WTC11 (cell line): ENCODE measurements around the gene OGDH. TPM values are rescaled to one million over a fixed set of nuclear protein-coding genes. Genes with fewer than 3 reads are reported as not detected.

Experiments
- ATAC-seq: fragments of 200-7000 bp; cut with Tn5 transposase; 2 replicates; pipeline ENCODE4 v1.10.0; 2021; ENCODE audit warnings: mild to moderate bottlenecking, moderate library complexity
- CTCF ChIA-PET: fragments of 300-600 bp; sonication (Branson Sonifier 250); formaldehyde crosslinking; loops from one replicate; lab custom pipeline; 2021; ENCODE audit warnings: antibody characterized with exemption; lab: Charles Lee
- POLR2A ChIA-PET: fragments of 350-600 bp; sonication (Branson Sonifier 250); formaldehyde crosslinking; loops from one replicate; lab custom pipeline; 2021; ENCODE audit warnings: antibody characterized with exemption; lab: Charles Lee
- DNase-seq: peaks from one replicate; pipeline ENCODE4 v3.0.0; 2021; ENCODE audit warnings: low spot score
- H3K27ac Mint-ChIP-seq: 2 replicates; pipeline ENCODE4 v1.8.0; 2021; ENCODE audit warnings: mixed read lengths
- H3K27me3 Mint-ChIP-seq: 2 replicates; pipeline ENCODE4 v1.8.0; 2021; ENCODE audit warnings: low read depth, mild to moderate bottlenecking, moderate library complexity, mixed read lengths
- H3K36me3 Mint-ChIP-seq: 2 replicates; pipeline ENCODE4 v1.8.0; 2021; ENCODE audit warnings: mixed read lengths
- H3K4me1 Mint-ChIP-seq: 2 replicates; pipeline ENCODE4 v1.8.0; 2022; ENCODE audit warnings: mixed read lengths
- H3K4me3 Mint-ChIP-seq: 2 replicates; pipeline ENCODE4 v1.8.0; 2021; ENCODE audit warnings: mild to moderate bottlenecking, moderate library complexity, mixed read lengths
- H3K9me3 Mint-ChIP-seq: 2 replicates; pipeline ENCODE4 v1.8.0; 2021; ENCODE audit warnings: mixed read lengths
- AR ChIP-seq: fragments of 250-450 bp; sonication (Bioruptor Pico); IDR thresholded peaks from 2 replicates; pipeline ENCODE4 v1.9.0; 2021; ENCODE audit warnings: mild to moderate bottlenecking
- EMX1 ChIP-seq: fragments of 250-450 bp; sonication (Bioruptor Pico); IDR thresholded peaks from 2 replicates; pipeline ENCODE4 v1.8.0; 2021; ENCODE audit warnings: mild to moderate bottlenecking
- FOXJ3 ChIP-seq: sonication (generic); formaldehyde crosslinking; IDR thresholded peaks from 2 replicates; pipeline ENCODE4 v1.9.0; 2021; ENCODE audit warnings: missing genetic modification reagents, mild to moderate bottlenecking, borderline replicate concordance
- JAZF1 ChIP-seq: fragments of 250-450 bp; sonication (Bioruptor Pico); IDR thresholded peaks from 2 replicates; pipeline ENCODE4 v1.9.0; 2021; ENCODE audit warnings: moderate library complexity, mild to moderate bottlenecking, inconsistent platforms
- NR2C2 ChIP-seq: sonication (generic); formaldehyde crosslinking; IDR thresholded peaks from 2 replicates; pipeline ENCODE4 v1.8.0; 2022; ENCODE audit warnings: mild to moderate bottlenecking, missing genetic modification reagents
- ZNF219 ChIP-seq: sonication (generic); formaldehyde crosslinking; IDR thresholded peaks from 2 replicates; pipeline ENCODE4 v1.8.0; 2023; ENCODE audit warnings: missing genetic modification reagents, mild to moderate bottlenecking, borderline replicate concordance
- ZNF317 ChIP-seq: sonication (generic); formaldehyde crosslinking; IDR thresholded peaks from 2 replicates; pipeline ENCODE4 v1.8.1; 2023; ENCODE audit warnings: low read depth, mild to moderate bottlenecking, moderate library complexity, missing genetic modification reagents, borderline replicate concordance
- ZNF396 ChIP-seq: fragments of 250-450 bp; sonication (Bioruptor Pico); IDR thresholded peaks from 2 replicates; pipeline ENCODE4 v1.8.0; 2021; ENCODE audit warnings: mild to moderate bottlenecking, moderate library complexity, borderline replicate concordance
- ZNF425 ChIP-seq: fragments of 250-450 bp; sonication (Bioruptor Pico); conservative IDR thresholded peaks from 2 replicates; pipeline ENCODE4 v1.9.0; 2021; ENCODE audit warnings: mild to moderate bottlenecking
- total RNA-seq: library from RNA; stranded (reverse); gene quantifications from 3 replicates; pipeline ENCODE4 v1.2.3, GENCODE V29; 2021
- TF ChIP-seq, protein P1 (sequence below): sonication (generic); formaldehyde crosslinking; IDR thresholded peaks from 2 replicates; pipeline ENCODE4 v1.8.1; 2022; ENCODE audit warnings: low read depth, mild to moderate bottlenecking, moderate library complexity, missing genetic modification reagents, borderline replicate concordance
- TF ChIP-seq, protein P2 (sequence below): sonication (generic); formaldehyde crosslinking; IDR thresholded peaks from 2 replicates; pipeline ENCODE4 v1.8.1; 2023; ENCODE audit warnings: mild to moderate bottlenecking, moderate library complexity, missing genetic modification reagents
- TF ChIP-seq, protein P3 (sequence below): sonication (generic); formaldehyde crosslinking; IDR thresholded peaks from 2 replicates; pipeline ENCODE4 v1.8.1; 2023; ENCODE audit warnings: mild to moderate bottlenecking, missing genetic modification reagents, borderline replicate concordance
- TF ChIP-seq, protein P4 (sequence below): sonication (generic); formaldehyde crosslinking; IDR thresholded peaks from 2 replicates; pipeline ENCODE4 v1.8.0; 2022; ENCODE audit warnings: mild to moderate bottlenecking, missing genetic modification reagents

The OGDH gene
- total RNA-seq, 1 experiment from 2014 or later = 79.6 TPM

DNA sequence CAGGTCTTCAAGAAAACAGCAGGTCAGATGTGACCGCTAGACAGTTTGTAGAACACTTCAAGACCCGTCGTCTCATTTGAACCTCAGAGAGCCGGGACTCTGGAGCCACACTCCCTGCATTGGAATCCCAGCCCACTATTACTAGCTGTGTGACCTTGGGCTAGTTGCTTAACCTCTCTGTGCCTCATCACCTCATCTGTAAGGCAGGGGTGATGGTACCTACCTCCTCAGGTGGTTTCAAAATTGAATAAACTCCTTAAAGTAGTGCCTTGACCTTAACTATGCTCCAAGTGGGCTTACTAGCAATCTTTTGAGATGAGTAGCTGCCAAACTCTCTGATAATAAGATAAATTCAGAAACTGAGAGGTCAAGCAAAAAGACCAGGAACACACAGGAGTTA is 43.8 kb downstream of the OGDH start:
- TF ChIP-seq JAZF1 (CRISPR knock-in tag) = no peak
- no peak for TF ChIP-seq ZNF425 (CRISPR knock-in tag)
- TF ChIP-seq NR2C2 (CRISPR knock-in tag) = no peak
- TF ChIP-seq, protein P1, sequence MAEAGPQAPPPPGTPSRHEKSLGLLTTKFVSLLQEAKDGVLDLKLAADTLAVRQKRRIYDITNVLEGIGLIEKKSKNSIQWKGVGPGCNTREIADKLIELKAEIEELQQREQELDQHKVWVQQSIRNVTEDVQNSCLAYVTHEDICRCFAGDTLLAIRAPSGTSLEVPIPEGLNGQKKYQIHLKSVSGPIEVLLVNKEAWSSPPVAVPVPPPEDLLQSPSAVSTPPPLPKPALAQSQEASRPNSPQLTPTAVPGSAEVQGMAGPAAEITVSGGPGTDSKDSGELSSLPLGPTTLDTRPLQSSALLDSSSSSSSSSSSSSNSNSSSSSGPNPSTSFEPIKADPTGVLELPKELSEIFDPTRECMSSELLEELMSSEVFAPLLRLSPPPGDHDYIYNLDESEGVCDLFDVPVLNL (CRISPR knock-in tag) = no peak
- no peak for TF ChIP-seq ZNF219 (CRISPR knock-in tag)
- TF ChIP-seq ZNF317 (CRISPR knock-in tag) = no peak
- no peak for TF ChIP-seq EMX1 (CRISPR knock-in tag)
- no peak for TF ChIP-seq AR (CRISPR knock-in tag)
- TF ChIP-seq, protein P2, sequence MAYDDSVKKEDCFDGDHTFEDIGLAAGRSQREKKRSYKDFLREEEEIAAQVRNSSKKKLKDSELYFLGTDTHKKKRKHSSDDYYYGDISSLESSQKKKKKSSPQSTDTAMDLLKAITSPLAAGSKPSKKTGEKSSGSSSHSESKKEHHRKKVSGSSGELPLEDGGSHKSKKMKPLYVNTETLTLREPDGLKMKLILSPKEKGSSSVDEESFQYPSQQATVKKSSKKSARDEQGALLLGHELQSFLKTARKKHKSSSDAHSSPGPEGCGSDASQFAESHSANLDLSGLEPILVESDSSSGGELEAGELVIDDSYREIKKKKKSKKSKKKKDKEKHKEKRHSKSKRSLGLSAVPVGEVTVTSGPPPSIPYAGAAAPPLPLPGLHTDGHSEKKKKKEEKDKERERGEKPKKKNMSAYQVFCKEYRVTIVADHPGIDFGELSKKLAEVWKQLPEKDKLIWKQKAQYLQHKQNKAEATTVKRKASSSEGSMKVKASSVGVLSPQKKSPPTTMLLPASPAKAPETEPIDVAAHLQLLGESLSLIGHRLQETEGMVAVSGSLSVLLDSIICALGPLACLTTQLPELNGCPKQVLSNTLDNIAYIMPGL (CRISPR knock-in tag) = no peak
- no peak for TF ChIP-seq ZNF396 (CRISPR knock-in tag)
- TF ChIP-seq, protein P3, sequence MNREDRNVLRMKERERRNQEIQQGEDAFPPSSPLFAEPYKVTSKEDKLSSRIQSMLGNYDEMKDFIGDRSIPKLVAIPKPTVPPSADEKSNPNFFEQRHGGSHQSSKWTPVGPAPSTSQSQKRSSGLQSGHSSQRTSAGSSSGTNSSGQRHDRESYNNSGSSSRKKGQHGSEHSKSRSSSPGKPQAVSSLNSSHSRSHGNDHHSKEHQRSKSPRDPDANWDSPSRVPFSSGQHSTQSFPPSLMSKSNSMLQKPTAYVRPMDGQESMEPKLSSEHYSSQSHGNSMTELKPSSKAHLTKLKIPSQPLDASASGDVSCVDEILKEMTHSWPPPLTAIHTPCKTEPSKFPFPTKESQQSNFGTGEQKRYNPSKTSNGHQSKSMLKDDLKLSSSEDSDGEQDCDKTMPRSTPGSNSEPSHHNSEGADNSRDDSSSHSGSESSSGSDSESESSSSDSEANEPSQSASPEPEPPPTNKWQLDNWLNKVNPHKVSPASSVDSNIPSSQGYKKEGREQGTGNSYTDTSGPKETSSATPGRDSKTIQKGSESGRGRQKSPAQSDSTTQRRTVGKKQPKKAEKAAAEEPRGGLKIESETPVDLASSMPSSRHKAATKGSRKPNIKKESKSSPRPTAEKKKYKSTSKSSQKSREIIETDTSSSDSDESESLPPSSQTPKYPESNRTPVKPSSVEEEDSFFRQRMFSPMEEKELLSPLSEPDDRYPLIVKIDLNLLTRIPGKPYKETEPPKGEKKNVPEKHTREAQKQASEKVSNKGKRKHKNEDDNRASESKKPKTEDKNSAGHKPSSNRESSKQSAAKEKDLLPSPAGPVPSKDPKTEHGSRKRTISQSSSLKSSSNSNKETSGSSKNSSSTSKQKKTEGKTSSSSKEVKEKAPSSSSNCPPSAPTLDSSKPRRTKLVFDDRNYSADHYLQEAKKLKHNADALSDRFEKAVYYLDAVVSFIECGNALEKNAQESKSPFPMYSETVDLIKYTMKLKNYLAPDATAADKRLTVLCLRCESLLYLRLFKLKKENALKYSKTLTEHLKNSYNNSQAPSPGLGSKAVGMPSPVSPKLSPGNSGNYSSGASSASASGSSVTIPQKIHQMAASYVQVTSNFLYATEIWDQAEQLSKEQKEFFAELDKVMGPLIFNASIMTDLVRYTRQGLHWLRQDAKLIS (CRISPR knock-in tag) = no peak
- TF ChIP-seq, protein P4, sequence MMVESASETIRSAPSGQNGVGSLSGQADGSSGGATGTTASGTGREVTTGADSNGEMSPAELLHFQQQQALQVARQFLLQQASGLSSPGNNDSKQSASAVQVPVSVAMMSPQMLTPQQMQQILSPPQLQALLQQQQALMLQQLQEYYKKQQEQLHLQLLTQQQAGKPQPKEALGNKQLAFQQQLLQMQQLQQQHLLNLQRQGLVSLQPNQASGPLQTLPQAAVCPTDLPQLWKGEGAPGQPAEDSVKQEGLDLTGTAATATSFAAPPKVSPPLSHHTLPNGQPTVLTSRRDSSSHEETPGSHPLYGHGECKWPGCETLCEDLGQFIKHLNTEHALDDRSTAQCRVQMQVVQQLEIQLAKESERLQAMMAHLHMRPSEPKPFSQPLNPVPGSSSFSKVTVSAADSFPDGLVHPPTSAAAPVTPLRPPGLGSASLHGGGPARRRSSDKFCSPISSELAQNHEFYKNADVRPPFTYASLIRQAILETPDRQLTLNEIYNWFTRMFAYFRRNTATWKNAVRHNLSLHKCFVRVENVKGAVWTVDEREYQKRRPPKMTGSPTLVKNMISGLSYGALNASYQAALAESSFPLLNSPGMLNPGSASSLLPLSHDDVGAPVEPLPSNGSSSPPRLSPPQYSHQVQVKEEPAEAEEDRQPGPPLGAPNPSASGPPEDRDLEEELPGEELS (CRISPR knock-in tag) = no peak
- no peak for TF ChIP-seq FOXJ3 (CRISPR knock-in tag)
- Mint-ChIP-seq H3K4me3 (no peak overlapping the region), H3K9me3 (no peaks in the 10 kb centered on the region), H3K36me3 (peaks cover 24% of the 10 kb centered on the region), H3K27me3 (no peaks in the 10 kb centered on the region), H3K4me1 (no peaks in the 10 kb centered on the region), H3K27ac (no peak overlapping the region)
- ChIA-PET POLR2A (no interaction called here), CTCF (no interaction called here)
- no peak for DNase-seq
- ATAC-seq = no peak
